Measurements from ENCODE around the gene TNIP2. TPM values are rescaled to one million over a fixed set of nuclear protein-coding genes. Genes with fewer than 3 reads are reported as not detected.

The TNIP2 gene
- total and polyA plus RNA-seq, 2 of the 13 experiments (the other 11 are each of a cell fraction or from before 2014, with no cell fraction given) = 25.6 to 38.0 TPM

DNA sequence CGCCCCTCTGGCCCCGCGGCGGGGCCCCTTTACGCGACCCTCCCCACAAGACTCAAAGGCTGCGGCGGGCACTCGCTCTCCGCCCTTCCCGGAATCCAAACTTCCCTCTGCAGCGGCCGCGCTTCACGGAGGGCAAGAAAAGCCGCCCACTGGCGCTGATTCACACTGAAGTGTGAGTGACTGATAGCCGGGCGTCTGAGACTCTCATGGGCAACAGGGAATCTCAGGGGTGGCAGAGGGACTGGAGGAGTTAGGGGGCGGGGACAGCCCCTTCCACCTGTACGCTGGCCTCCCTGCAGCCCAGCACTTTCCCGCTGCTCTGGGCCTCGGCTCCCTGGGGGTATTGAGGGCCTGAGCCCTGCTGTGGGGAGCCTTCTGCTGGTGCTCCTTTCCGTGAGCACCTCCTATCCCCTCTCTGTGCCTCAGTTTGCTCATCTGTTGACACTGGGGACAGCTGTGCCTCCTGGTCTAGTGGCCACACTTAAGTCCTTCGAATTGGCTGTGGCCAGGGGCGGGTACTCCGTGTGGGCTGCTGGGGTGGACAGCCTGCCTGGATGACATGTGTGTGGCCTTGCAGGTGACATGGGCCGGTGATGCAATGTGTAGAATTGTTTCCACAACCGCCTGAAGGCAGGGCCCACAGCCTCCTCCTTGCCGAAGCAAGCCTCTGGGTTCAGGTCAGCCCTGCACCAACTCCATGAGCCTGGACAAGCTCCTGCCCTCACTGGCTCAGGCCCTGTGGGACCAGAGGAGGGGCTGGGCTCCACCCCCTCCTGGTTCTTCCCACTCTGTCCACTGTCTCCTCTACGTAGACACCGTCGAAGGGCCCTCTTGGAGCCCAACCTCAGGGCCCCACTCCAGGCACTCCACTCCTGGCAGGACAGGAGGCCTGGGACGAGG, 37.7 kb upstream of the TNIP2 start (continued):
- TF ChIP-seq, protein P1, sequence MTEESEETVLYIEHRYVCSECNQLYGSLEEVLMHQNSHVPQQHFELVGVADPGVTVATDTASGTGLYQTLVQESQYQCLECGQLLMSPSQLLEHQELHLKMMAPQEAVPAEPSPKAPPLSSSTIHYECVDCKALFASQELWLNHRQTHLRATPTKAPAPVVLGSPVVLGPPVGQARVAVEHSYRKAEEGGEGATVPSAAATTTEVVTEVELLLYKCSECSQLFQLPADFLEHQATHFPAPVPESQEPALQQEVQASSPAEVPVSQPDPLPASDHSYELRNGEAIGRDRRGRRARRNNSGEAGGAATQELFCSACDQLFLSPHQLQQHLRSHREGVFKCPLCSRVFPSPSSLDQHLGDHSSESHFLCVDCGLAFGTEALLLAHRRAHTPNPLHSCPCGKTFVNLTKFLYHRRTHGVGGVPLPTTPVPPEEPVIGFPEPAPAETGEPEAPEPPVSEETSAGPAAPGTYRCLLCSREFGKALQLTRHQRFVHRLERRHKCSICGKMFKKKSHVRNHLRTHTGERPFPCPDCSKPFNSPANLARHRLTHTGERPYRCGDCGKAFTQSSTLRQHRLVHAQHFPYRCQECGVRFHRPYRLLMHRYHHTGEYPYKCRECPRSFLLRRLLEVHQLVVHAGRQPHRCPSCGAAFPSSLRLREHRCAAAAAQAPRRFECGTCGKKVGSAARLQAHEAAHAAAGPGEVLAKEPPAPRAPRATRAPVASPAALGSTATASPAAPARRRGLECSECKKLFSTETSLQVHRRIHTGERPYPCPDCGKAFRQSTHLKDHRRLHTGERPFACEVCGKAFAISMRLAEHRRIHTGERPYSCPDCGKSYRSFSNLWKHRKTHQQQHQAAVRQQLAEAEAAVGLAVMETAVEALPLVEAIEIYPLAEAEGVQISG (CRISPR knock-in tag; IDR thresholded peaks at IDR 0.05) = peak; percentile 36; the same call in 1 of the 2 replicates
- TF ChIP-seq GABPB1 (CRISPR knock-in tag; IDR thresholded peaks at IDR 0.05) (no peak; the same call in none of the 2 replicates), FOXO1 (CRISPR knock-in tag; IDR thresholded peaks at IDR 0.05) (peak; percentile 22), NCOA1 (CRISPR knock-in tag; IDR thresholded peaks at IDR 0.05) (no peak), ZNF441 (CRISPR knock-in tag; IDR thresholded peaks at IDR 0.05; ENCODE audit: borderline replicate concordance) (no peak), ZNF335 (CRISPR knock-in tag; IDR thresholded peaks at IDR 0.05) (no peak), ZNF558 (CRISPR knock-in tag; IDR thresholded peaks at IDR 0.05; ENCODE audit: borderline replicate concordance) (peak; percentile 73; the same call in 1 of the 2 replicates), KLF12 (CRISPR knock-in tag; IDR thresholded peaks at IDR 0.05; ENCODE audit: borderline replicate concordance) (0 out of 2 replicates have a peak, but pooled peaks have one; percentile 42), ZNF737 (CRISPR knock-in tag; IDR thresholded peaks at IDR 0.05; ENCODE audit: borderline replicate concordance) (peak; percentile 94; the same call in 1 of the 2 replicates)
- TF ChIP-seq, protein P2, sequence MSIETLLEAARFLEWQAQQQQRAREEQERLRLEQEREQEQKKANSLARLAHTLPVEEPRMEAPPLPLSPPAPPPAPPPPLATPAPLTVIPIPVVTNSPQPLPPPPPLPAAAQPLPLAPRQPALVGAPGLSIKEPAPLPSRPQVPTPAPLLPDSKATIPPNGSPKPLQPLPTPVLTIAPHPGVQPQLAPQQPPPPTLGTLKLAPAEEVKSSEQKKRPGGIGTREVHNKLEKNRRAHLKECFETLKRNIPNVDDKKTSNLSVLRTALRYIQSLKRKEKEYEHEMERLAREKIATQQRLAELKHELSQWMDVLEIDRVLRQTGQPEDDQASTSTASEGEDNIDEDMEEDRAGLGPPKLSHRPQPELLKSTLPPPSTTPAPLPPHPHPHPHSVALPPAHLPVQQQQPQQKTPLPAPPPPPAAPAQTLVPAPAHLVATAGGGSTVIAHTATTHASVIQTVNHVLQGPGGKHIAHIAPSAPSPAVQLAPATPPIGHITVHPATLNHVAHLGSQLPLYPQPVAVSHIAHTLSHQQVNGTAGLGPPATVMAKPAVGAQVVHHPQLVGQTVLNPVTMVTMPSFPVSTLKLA (IDR thresholded peaks at IDR 0.05) = peak; percentile 31; the same call in 1 of the 2 replicates
- TF ChIP-seq, protein P3, sequence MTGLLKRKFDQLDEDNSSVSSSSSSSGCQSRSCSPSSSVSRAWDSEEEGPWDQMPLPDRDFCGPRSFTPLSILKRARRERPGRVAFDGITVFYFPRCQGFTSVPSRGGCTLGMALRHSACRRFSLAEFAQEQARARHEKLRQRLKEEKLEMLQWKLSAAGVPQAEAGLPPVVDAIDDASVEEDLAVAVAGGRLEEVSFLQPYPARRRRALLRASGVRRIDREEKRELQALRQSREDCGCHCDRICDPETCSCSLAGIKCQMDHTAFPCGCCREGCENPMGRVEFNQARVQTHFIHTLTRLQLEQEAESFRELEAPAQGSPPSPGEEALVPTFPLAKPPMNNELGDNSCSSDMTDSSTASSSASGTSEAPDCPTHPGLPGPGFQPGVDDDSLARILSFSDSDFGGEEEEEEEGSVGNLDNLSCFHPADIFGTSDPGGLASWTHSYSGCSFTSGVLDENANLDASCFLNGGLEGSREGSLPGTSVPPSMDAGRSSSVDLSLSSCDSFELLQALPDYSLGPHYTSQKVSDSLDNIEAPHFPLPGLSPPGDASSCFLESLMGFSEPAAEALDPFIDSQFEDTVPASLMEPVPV (CRISPR knock-in tag; IDR thresholded peaks at IDR 0.05) = no peak
- TF ChIP-seq, protein P4, sequence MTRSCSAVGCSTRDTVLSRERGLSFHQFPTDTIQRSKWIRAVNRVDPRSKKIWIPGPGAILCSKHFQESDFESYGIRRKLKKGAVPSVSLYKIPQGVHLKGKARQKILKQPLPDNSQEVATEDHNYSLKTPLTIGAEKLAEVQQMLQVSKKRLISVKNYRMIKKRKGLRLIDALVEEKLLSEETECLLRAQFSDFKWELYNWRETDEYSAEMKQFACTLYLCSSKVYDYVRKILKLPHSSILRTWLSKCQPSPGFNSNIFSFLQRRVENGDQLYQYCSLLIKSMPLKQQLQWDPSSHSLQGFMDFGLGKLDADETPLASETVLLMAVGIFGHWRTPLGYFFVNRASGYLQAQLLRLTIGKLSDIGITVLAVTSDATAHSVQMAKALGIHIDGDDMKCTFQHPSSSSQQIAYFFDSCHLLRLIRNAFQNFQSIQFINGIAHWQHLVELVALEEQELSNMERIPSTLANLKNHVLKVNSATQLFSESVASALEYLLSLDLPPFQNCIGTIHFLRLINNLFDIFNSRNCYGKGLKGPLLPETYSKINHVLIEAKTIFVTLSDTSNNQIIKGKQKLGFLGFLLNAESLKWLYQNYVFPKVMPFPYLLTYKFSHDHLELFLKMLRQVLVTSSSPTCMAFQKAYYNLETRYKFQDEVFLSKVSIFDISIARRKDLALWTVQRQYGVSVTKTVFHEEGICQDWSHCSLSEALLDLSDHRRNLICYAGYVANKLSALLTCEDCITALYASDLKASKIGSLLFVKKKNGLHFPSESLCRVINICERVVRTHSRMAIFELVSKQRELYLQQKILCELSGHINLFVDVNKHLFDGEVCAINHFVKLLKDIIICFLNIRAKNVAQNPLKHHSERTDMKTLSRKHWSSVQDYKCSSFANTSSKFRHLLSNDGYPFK (CRISPR knock-in tag; IDR thresholded peaks at IDR 0.05; ENCODE audit: borderline replicate concordance) = peak; percentile 34; the same call in 1 of the 2 replicates
